HUDEP-2 (cell line): ENCODE results near the gene PDGFRB.
A peak's percentile ranks its signal among the peaks of the same experiment; 100 is the strongest.

Experiments used
- DNase-seq, 76 experiments: peaks; one replicate each; lab custom pipeline; 2025; ENCODE audit not compliant: unreplicated experiment in 76 of 76; lab: John Stamatoyannopoulos, UW

The PDGFRB gene

DNA sequence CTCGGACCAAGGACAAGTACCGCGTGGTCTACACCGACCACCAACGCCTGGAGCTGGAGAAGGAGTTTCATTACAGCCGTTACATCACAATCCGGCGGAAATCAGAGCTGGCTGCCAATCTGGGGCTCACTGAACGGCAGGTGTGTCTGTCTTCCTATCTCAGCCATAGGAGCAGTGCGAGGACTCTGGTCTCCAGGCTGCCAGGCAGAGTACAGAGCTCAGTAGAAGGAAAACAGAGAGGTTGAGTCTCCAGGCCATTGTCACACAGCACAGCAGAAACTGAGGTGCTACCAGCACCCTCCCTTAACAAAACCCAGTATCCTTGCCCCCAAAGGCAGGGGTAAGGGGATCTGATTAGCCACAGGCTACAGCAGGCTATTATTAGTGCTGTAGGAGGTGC lies 27.1 kb upstream of the PDGFRB start:
- DNase-seq, result no peak

DNA sequence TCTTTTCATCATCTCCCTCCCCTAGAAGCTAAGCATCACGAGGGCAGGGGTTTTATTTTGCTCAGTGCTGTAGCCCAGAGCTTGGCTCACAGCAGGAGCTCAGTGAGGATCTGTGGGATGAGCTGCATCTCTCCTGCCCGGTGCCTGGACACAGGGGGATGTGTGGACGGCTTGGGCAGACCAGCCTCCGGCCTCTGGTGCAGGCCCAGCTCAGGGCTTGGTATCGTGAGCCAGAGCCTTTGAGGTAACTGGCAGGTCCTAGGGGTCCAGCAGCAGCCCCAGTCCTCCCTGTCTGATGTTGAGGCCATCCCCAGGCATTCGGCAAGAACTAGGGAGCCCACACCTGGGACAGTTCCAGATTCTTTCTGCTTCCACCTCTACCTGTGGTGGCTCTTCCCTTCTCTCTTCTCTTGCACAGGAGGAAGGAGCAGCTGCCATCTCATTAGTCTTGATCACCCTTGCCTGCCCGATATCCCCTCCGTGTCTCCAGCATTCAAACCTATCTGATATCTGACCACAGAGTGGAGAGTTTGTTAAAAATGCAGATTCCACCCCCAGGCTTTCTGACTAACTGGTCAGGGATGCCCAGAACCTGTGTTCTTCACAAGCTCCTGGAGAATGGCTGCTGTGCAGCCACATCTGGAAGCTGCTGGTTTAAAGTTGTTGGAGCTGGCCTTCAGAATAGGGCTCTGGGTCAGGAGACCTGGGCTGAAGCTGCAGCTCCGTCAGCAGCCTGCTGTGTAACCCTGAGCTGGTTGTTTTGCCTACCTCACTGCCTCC lies 26.3 kb upstream of the PDGFRB start:
- no peak for DNase-seq

GRCh38 chr5:150181027-150181426 lies 25.4 kb upstream of the PDGFRB start:
- no peak for DNase-seq

DNA sequence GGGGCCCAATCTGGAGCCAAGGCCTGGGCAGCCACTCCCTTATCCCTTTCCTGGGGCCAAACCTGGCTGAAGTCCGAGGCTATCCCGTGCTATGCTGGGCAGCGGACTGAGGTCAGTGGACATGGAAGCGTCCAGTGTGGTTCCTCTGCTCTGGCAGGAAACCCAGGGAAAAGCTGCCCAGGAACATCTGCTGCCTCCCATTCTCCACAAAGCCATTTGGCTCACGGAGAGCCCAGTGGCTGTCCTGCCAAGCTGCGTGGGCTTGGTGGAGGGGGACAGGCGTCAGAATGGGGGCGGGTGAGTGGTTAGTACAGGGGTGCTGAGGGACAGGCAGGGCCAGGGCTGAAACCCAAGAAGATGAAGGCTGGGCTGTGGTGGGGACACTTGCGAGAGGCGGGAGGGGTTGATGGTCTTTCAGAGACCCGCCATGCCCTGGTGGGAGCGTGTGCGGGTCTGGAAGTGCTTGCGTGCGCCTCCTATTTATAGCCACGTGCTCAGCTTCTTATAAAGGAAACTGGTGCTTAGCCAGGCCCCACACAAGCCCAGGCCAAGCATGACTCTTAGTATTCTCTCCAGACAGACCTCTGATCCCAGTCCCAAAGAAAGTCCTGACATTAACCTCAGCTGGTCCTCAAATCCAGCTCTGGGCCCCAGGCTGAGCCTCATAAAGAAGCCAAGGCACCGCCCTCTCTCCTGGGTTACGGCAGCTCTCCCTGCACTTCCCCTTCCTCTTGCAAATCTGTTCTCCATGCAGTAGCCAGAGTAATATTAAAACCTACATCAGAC lies 24.8 kb upstream of the PDGFRB start:
- DNase-seq, result no peak

- no peak for DNase-seq
Observed at GRCh38 chr5:150179019-150179620, 23.5 kb upstream of the PDGFRB start.

- no peak for DNase-seq
Observed at GRCh38 chr5:150178262-150178661, 22.6 kb upstream of the PDGFRB start.

DNA sequence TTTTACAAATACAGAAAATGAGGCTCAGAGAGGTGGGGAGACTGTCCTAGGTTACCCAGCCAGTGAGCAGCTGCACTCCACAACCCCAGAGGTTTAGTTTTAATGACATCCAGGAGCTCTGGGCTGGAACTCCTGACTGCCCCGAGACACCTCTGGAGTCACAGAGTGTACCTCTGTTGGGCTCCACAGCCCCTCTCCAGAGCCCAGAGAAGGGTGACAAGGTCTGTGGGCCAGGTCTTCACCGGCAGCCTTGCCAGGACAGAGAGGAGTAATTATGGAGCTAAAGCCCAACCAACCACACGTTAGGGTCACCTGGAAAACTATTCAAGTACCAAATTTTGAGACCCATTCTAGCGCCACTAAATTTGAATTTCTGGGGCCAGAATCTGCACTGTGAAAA lies 22.1 kb upstream of the PDGFRB start:
- no peak for DNase-seq

- DNase-seq, result no peak
Observed at GRCh38 chr5:150176745-150177477, 21.3 kb upstream of the PDGFRB start.

DNA sequence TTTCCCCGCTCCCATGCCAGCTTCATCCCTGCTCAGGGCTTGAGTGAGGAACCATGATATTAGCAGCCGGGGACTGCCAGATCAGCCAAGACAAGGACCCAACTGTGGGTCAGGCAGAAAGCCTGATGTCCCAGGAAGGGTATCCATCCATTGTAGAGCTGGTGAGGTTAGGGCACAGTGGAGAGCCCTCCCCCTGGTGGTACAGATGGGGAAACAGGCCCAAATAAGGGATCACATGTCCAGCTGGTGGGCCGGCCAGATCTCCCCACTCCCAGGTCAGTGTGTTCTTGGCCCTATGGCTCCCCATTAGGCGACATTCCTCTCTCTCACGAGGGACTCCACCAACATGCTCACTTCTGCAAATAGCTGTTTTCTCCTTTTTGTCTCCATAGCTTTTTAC lies 19.9 kb upstream of the PDGFRB start:
- DNase-seq, result peak in 21 of 76 experiments; percentile 4 to 45 (median 17)

- DNase-seq, result no peak
Observed at GRCh38 chr5:150175076-150175475, 19.4 kb upstream of the PDGFRB start.

- DNase-seq, result no peak
Observed at GRCh38 chr5:150174285-150174684, 18.6 kb upstream of the PDGFRB start.

DNA sequence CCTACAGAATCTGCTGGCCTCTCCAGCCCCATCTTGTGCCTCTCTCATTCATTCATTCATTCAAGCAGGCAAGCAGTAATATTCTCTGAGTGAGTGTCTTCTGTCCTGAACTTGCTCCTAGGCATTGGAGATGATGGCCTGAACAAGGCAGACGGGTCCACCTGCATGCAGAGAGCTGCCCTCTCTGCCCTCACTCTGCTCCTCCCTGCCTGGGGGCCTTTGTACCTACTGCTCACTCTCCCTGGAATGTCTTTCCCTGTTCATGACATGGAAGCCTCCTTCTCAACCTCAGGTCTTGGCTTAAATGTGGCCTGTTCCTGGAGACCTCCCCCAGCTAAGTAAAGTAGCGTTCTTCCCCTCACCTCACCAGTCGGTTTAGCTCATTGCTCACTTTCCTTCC lies 17.5 kb upstream of the PDGFRB start:
- no peak for DNase-seq

DNA sequence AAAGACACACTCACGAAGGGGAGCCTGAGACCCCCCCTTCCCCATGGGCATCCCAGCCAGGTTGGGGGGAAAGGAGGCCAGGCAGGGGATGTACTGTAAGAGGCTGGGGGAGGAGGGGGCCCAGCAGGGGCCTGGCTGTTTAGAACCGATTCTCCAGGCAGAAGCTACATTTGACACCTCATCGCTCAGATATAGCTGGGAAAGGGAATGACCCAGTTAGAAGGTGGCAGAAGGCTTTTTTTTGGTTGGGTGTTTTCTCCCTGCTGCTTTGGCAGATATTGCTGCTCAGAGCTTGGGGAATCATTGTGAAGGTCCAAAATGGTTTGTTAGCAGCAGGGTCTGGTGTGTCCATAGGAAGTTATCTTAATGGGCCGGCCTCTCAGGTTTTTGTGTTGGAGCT lies 16.9 kb upstream of the PDGFRB start:
- no peak for DNase-seq

- DNase-seq, result peak in 55 of 76 experiments; percentile 3 to 80 (median 34)
Observed at GRCh38 chr5:150172145-150172544, 16.5 kb upstream of the PDGFRB start.

DNA sequence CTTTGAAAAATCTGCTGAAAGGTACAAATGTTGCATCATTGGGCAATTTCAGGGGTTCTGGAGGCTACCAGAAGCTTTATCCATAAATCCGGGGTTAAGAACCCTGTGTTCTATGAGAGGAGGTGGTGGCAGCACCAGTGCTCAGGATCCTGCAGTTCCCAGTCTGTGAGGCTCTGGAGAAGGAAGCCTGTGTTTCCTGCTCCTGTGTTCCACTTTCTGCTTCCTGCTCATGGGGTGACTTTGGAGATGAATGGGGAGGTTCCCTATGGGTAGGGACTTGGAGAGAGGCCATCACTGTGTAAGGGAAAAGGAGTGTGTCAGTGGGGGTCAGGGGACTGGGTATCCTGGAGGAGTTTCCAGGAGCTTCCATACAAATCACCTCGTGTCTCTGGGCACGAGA lies 13.2 kb upstream of the PDGFRB start:
- no peak for DNase-seq

GRCh38 chr5:150167908-150168307 lies 12.3 kb upstream of the PDGFRB start:
- no peak for DNase-seq

- no peak for DNase-seq
Observed at GRCh38 chr5:150167512-150167850, 11.8 kb upstream of the PDGFRB start.

DNA sequence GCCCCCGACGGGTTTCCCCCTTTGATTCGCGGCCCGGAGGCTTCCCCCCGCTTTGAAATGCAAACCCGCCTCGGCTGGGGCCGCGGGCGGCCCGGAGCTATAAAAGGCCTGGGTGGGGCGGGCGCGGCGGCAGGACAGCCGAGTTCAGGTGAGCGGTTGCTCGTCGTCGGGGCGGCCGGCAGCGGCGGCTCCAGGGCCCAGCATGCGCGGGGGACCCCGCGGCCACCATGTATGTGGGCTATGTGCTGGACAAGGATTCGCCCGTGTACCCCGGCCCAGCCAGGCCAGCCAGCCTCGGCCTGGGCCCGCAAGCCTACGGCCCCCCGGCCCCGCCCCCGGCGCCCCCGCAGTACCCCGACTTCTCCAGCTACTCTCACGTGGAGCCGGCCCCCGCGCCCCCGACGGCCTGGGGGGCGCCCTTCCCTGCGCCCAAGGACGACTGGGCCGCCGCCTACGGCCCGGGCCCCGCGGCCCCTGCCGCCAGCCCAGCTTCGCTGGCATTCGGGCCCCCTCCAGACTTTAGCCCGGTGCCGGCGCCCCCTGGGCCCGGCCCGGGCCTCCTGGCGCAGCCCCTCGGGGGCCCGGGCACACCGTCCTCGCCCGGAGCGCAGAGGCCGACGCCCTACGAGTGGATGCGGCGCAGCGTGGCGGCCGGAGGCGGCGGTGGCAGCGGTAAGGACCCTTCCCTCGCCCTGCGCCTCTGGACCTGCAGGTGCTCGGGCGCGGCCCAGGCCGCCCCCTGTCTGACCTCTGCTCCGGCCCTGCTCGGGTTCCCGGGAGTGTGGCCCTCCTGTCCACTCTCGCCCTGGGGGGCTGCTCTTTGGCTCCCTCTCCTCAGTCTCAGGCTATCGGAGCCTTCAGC lies 11.2 kb upstream of the PDGFRB start, which contains the start of gene CDX1:
Gene CDX1, plus strand, starts transcription at position 129 of the 862 bp plus-strand sequence. Its CDS starts 99 bp downstream, at position 228.
- DNase-seq, result no peak

- no peak for DNase-seq
Observed at GRCh38 chr5:150166037-150166649, 10.5 kb upstream of the PDGFRB start.
